NCI-H2196 (cell line): Measurements from ENCODE around the gene NXPH2.
A peak's percentile ranks its signal among the peaks of the same experiment; 100 is the strongest.

Experiments used
- DNase-seq: peaks from one replicate; lab custom pipeline; 2025; ENCODE audit not compliant: unreplicated experiment; lab: John Stamatoyannopoulos, UW

NXPH2 gene

DNA sequence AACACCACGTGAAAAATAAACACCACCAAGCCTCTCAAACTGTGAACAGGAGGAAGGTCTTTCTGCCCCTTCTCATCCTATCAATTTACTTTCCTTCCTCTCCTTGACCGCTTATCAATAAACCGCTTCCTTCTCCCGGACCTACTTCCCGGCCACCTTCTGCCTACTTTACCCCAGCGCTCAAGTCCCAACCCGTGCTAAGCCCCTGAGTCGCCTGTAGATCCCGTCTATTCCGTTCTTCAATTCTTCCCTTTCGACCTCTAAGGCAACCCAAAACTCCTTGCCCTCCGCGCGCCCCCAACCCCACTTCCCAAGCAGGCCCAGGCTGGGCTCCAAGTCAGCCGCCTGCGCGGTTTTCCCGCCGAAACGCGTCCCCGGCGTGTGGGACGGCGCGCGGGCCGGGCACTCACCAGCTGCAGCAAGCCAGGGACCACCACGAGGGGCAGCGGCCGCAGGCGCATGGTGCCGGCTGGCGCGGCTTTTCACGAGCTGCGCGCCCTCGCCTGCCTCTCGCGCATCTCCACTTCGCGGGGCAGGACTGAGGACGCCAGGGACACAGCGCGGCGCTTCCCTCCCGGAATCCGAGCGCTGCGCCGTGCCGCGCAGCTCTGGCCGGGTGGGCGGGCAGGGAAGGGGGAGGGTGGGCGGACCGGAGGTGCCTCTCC lies at the start of gene NXPH2:
Gene NXPH2, minus strand, starts transcription at position 610 of the 665 bp plus-strand sequence. Its CDS starts 149 bp downstream, at position 461.
- no peak for DNase-seq

DNA sequence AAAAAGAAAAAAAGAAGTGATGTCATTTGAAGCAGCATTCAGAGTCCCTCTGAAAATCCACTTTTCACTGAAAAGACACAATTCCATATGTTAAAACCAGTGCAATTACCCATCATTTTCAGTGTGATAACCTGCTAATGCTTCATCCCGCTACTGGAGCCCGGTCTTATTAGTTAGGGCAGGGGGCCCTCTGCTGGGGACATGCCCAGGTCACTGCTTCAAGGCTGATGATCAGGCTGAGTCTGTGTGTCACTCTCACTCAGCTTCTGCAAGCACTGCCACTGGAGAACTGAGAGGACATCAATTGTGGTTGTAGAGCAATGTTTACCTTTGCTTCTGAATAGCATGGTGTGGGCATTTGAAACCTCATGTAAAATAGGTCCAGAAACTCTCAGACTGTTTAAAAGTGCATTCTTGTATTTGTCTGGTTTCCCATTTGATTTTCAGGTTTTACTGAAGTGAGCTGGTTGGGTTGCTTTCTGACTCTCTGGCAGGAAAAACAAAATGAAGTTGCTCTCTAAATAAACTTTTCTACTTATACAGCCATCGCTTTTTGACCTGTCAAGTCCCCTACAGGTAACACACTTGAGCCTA lies 49.2 kb upstream of the NXPH2 start:
- DNase-seq: peak; percentile 18

DNA sequence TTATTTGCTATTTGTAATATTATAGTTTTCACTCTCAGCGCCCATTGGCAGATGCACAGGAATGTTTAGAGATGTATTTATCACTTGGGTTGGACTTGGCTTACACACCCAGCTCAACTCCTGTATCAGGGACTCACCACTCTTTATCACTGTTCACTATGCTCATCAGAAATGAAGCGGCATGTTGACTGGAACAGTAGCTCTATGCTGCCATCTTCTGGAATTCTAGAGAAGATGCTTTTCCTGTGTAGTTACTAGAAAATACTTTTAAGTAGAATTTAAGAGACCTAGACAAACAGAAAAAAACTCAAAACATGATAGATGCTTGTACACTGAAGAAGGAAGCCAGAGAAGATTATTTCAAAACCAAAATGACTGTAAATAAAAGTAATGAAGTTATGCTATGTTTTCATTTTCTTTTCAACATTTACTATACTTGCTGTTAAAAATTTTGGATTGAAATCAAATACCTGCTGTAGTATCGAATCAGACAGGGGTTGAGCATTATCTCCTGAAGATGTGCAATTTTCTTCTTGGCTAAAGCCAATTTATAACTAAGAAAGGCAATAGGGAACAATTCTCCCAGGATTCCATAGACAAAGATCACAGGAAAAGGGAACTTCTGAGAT lies 47.4 kb upstream of the NXPH2 start:
- DNase-seq: peak; percentile 53

DNA sequence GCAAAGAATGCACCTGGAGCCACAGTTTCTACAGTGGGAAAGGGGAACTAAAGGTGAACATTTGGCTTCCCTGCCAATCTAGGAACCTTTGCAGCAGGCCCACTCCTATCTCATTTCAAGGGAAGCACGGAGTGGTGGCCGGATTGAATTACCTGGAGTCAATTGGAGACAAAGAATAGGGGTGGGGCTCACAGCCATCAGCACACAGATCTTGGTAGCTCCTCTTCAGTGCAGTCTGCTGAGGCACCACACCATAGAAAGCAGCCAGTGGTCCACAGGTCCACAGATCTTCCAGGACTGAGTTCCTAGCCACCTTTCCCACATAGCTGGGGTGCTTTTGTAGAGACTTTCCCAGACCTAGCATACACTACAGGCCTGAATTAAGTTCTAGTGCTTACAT lies 43.5 kb upstream of the NXPH2 start:
- no peak for DNase-seq

DNA sequence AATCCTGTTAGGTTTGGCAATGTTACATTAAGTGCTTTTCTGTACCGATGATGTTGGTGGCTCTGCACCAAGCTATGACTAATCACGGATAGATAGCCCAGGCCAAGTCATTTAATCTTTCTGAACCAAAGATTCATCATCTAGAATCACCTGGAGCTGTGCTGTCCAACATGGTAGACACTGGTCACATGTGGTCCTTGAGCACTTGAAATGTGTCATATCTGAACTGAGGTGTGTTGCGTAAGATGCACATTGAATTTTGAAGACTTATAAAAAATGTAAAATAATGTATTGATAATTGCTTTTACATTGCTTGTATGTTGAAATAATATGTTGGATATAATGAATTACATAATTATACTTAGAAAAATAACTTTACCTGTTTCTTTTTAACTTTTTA lies 39.8 kb upstream of the NXPH2 start:
- DNase-seq: no peak

DNA sequence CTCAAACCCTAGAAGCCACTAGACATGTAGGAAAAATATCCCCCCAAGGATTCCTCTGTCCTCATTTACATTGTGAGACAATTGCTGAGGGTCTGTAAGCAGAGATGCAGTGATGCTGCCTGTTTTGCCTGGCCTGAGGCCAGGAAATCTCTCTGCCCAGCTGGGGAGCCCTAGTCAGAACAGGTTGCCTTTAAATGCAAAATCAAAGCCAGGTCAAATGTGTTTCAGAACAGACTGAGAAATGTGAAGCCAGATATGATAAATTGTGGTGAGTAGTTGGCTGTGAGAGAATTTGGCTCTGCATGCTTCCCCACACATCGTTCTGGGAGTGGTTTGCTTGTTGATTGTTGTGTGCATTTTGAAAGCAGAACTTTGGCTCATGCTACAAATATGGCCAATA lies 38.4 kb upstream of the NXPH2 start:
- DNase-seq: no peak

DNA sequence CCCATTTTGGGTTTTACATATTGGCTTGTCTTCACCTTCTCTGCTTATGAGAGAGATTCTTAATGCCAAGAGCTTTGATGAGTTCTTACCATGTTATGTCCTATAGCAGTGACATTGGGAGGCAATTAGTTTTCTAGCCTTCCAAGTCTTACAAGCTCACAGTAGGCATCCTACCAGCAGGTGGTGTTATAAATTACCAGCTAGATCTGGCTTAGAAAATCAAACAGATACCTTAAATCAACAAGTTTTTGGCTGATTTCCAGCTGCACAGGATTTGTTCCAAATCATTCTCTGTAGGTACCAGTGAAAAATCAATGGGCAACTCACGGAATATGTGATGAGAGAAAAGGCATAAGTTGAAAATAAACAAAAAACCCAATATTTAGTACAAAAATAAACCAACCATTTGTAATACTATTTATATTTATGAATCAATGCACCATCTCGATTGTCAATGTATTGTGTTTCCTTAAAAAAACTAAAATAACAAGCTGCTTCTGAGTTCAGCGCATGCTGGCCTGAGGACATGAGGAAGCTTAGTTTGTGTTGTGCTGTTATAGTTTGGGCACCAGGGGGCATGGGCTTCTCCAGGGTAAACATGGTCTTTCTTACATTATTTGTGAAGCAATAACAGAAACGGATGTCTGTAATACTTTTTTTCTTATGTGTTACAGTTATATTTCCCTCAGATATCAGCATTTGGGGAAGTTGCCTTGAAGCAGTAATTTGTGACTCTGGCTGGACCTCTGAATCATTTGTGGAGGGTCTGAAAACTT lies 34.1 kb upstream of the NXPH2 start:
- peak; percentile 20 for DNase-seq

DNA sequence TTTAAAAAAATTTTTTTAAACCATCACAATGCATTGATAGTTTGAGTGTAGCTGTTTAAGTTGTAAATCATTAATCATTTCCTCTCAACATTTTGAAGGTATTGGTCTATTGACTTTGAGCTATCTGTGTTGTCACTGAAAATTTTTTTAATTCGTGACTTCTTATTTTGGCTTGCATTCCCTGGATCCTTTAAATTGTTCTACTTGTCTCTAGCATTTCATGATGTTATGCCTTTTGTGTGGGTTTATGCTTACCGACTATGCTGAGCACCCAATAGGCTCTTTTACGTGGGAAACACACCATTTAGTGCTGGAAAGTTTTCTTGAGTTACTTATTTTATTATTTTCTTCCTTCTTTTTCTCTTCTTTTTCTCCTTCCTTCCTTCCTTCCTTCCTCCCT lies 31.2 kb upstream of the NXPH2 start:
- no peak for DNase-seq

DNA sequence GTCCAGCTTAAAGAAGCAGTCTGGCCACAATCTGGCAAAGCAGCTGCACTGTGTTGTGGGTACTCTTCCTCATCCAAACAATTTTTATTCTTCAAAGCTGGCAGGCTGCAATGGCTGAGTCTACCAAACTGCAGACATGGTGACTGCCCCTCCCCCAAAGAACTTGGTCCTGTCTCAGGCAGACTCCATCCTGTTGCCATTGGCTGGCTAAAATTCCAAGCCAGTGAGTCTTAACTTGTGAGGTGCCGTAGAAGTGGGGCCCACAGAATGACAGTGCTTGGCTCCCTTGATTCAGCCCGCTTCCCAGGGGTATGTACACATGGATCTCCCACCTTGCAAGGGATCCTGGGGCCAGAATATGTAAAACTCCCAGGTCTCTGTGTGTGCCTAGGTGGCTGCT lies 14.5 kb upstream of the NXPH2 start:
- DNase-seq: no peak

DNA sequence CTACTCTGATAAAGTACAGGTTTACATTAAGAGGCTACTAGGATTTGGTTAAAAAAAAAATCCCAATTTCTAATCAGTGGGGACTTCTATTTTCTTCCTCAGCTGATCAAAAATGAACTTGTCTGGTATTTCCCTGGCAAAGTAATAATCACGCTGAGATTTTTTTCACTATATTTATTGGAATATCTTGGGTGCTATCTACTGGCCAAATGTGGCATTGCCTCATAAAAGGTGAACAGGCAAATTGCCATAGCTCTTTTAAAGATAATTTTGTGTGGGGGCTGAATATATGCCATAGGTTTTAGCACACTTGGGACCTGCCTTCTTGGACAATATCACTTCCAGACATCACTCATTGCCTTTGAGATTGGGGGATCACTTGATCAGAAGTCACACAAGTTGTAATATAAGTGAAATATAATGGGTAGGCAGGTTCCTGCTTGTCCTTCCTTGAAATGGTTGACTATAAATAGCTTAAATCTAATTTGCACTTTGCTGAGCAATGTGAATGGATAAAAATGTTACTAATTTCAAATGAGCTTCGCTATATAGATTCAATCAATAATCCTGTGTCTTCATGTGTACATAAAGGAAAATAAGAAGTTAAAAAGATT lies 7.0 kb upstream of the NXPH2 start:
- DNase-seq: peak; percentile 37

DNA sequence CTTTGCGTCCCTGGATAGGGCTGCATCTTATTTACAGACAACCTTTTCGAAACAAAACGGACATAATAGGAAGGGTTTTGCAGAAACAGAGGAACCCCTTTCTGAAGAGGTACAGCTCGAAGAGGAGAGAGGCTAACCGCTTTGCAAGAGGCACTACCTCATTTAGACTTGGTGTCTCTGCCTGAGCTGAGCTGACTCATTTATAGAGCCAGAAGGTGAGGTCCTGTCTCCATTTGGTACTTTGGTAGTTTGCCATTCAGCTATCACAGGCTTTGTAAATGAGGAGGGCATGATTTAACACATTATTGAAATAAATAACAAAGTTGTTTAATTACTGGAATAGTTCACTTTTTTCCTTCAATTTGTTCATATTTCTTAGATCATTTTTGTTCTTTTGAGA lies 2.2 kb upstream of the NXPH2 start:
- DNase-seq: no peak

DNA sequence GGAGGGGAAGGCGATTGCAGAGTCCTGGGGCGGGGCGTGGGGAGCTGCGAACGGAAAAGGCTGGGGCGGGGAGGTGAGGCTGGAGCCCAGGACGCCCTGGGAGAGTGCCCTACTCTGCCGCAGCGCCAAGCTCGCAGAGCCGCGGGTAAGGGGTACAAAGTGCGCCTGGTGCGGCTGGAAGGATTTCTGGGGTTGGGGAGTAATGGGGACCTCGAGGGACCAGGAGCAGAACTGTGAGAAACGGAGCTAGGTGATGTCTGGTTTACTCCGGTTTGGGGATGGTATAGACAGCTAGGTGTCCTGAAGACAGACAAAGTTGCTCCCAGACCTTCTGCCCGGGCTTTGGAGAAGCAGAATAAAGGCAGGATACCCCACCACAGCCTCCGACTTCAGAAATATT lies 718 bp upstream of the NXPH2 start:
- no peak for DNase-seq

DNA sequence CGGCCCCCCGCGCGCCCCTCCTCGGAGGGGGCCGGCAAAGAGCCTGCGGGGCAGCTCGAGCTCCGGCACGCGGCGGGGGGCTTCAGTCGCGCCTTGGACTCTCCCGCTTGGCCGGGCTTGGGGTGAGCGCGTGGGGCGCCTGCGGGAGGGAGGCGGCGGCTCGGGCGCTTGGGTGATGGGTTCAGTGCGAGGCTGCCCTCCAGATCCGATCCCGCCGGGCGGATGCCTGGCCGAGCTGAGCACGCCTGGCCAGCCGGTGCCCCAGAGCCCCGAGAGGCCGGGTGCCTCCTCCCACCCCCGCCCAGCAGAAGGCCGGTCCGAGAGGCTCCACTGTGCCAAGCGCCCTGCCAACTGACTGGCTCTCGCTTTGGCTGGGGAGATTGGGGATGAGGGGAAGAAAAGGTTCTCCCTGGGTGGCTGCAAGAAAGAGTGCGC lies 273 bp upstream of the NXPH2 start:
- no peak for DNase-seq

DNA sequence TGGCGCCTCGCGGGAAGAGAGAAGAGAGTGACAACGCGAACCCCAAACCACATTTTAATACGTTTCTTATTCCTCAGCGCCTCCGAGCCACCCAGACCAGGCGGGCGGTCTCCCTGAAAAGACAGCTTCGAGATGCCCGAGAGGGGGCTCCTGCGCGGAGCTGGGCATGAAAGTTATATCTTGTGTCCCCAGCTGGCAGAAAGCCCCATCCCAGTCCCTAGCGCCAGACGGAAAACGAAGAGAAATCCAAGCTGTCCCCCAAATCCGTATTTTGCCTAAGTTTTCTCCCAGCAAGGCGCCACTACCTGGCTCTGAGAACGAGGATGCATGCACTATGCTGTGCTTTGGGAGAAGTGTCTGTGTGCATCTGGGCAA lies 797 bp downstream of the NXPH2 start:
- DNase-seq: no peak

DNA sequence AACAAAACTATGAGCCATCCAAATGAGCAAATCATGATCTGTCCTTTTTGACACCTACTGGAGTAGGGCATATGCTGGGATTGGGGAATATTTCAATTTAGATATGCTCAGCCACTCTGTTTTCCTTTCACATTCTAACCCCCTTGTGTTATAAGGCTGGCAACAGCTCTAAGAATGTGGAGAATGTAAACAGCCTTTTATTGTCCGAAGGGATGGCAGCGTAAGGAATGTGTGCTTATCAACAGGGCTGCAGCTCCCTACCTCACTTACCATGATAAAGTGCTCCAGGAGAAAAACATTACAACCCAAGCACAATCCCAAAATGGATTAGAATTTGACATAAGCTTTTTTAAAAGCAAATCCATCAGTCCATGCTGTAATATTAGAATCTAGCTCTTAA lies 2.2 kb downstream of the NXPH2 start:
- DNase-seq: peak; percentile 5

DNA sequence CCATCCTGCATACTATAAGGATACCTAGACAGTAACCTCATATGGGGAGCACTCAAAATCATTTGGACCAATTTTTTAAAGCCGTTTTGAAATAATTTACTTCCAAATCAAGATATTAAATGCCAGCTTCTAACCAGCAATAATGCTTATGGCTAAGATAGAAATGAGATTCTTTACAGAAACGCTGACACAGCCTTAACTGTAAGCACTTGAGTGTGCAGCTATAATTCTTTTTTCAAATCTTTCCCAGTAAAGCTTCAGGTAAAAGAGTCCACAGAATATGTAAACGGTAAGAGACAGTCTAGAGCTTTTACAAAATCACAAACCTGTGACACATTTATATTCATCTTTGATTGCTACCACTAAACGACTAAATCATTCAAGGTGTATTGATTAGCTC lies 4.5 kb downstream of the NXPH2 start:
- DNase-seq: no peak

DNA sequence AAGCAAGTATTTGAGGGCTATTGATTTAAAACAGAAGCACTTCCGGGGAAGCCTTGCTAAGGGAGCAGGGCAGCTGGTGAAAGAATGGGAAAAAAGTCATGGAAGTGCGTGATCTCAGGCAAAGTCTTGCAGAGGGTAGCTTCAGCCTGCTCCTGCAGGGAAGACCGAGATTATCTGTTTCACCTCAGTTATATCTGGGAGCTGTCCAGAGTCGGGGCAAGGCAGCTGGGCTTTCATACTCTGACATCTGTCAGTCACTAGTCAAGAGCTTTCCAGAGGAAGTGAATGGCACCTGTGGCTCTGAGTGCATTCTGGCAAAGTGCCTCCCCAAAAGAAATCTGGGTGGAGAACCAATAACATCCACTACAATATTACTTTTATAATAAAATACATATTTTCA lies 8.7 kb downstream of the NXPH2 start:
- no peak for DNase-seq

DNA sequence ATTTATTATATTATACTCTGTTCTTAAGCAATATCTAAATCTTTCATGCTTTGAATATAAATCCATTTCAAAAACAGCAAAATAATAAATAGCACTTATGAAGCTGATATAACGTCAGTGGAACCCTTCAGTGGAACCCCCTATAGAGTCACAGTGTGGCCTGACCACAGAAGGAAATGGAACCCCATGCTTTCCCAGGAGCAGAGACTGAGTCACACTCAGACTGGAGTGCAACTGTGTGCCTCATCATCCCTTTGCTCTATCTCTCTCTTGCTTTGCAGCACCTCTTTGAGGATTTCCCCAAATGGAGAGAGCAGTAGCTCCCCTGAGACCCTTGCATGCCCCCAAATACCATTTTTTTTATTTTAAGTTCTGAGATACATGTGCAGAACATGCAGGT lies 13.1 kb downstream of the NXPH2 start:
- no peak for DNase-seq

DNA sequence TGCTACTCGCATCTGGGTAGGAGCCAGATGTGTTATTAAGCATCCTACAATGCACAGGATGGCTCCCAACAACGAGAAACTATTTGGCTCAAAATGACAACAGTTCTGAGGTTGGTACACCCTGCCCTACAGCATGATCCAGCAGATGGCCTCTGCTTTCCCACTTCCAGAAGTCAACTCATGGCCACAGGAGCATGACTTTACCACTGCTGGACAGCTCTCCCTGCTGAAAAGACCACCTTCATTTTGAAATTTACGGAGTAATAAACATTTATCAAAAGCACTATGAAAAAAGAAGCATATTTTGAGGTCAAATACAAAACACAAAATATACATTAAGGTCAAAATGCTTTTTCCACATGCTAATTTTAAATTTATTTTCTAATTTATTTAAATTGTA lies 13.7 kb downstream of the NXPH2 start:
- DNase-seq: no peak

DNA sequence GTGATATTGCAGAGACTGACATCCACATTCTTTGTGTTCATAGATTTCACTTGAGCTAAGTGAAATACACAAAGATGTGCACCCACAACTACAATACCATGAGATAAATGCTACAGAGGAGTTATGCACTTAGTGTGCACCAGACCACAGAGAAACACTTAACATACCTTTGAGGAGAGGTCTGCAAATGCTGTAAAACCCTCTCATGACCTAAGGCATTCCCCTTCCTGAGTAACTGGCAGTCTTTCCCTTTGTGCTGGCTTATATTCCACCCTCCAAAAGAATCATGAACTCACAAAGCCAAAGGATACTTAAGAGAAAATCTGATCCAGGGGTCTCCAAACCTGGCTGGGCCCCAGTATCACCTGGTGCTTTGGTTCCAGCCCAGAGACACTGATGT lies 16.2 kb downstream of the NXPH2 start:
- no peak for DNase-seq

DNA sequence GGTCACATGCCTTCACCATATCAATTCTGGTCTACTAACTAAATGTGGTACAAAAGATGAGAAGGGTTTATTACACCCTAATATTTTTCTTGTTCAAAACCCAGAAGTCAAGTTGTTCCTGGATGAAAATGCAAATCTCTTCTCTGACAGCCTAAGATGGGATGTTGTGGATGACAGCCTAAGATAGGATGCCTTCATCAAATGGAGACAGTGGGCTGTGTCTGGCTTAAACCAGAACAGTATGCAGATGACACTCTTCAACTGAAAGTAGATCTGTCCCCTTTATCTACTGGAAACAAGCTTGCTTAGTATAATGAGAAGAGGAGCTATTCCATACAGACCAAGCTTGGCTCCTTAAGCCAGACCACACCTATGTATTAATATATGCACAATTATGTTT lies 17.7 kb downstream of the NXPH2 start:
- no peak for DNase-seq

DNA sequence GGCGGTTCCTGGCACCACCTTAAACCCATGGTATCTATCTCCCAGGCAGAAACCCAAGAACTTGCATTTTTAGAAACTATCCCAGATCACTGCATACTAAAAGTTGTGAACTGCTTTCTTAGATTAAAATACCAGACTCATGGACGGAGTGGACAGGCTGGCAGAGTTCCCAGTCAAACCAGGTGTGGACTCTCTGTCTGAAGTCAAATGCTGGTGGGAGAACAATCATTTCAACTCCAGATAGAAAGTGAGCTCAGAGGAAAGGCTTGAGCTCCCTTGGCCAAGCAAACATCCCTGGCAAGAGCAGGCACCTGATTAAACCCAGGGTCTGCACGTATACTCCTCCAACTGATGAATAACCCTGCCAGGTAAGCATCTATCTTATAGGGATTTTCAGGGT lies 19.5 kb downstream of the NXPH2 start:
- DNase-seq: no peak
